Subcutaneous adipose tissue (tissue), 4 donors: ENCODE measurements around the gene CDH4. TPM values are rescaled to one million over a fixed set of nuclear protein-coding genes. Genes with fewer than 3 reads are reported as not detected.

Source experiments
- CTCF ChIP-seq: fragments of 450-650 bp; IDR thresholded peaks from one replicate; pipeline ENCODE4 v1.5.1; 2016; ENCODE audit warnings: low read depth, mild to moderate bottlenecking, control low read depth, antibody characterized with exemption, moderate library complexity
- total RNA-seq, 4 donors: library from RNA; depleted of rRNA; stranded (reverse); fragments of >200 nt; gene quantifications; one replicate each; pipeline ENCODE4 v1.1.0, GENCODE V29; 2016

The CDH4 gene
- total RNA-seq, 4 donors from 2014 or later: not detected

- TF ChIP-seq CTCF: no peak
Measured at GRCh38 chr20:61590236-61590635, 338.2 kb downstream of the CDH4 start.

- TF ChIP-seq CTCF: no peak
Measured at GRCh38 chr20:61593516-61593915, 341.5 kb downstream of the CDH4 start.

GRCh38 chr20:61594198-61594597 is 342.1 kb downstream of the CDH4 start:
- no peak for TF ChIP-seq CTCF

GRCh38 chr20:61595216-61595615 is 343.2 kb downstream of the CDH4 start:
- no peak for TF ChIP-seq CTCF

- TF ChIP-seq CTCF: no peak
Measured at GRCh38 chr20:61596687-61597330, 344.7 kb downstream of the CDH4 start.

GRCh38 chr20:61597996-61598395 is 345.9 kb downstream of the CDH4 start:
- TF ChIP-seq CTCF: no peak

GRCh38 chr20:61598586-61598985 is 346.5 kb downstream of the CDH4 start:
- no peak for TF ChIP-seq CTCF
